ENCODE measurements around the gene PTPN18.

- TF ChIP-seq, protein P1, sequence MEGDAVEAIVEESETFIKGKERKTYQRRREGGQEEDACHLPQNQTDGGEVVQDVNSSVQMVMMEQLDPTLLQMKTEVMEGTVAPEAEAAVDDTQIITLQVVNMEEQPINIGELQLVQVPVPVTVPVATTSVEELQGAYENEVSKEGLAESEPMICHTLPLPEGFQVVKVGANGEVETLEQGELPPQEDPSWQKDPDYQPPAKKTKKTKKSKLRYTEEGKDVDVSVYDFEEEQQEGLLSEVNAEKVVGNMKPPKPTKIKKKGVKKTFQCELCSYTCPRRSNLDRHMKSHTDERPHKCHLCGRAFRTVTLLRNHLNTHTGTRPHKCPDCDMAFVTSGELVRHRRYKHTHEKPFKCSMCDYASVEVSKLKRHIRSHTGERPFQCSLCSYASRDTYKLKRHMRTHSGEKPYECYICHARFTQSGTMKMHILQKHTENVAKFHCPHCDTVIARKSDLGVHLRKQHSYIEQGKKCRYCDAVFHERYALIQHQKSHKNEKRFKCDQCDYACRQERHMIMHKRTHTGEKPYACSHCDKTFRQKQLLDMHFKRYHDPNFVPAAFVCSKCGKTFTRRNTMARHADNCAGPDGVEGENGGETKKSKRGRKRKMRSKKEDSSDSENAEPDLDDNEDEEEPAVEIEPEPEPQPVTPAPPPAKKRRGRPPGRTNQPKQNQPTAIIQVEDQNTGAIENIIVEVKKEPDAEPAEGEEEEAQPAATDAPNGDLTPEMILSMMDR (IDR thresholded peaks at IDR 0.05) = no peak
- no peak for TF ChIP-seq POLR2A (IDR thresholded peaks at IDR 0.05)
Observed at GRCh38 chr2:130338793-130339345, 17.0 kb upstream of the PTPN18 start.
